SK-N-MC (cell line): ENCODE measurements around the gene ZFP36.

Experiments used
- EZH2 ChIP-seq: fragments of 200-600 bp; sonication (generic); IDR thresholded peaks from one replicate; pipeline ENCODE4 v1.6.1; 2017; ENCODE audit warnings: antibody characterized with exemption
- FOXP2 ChIP-seq: optimal IDR thresholded peaks from 2 replicates; pipeline ENCODE3; 2011; ENCODE audit warnings: mild to moderate bottlenecking, moderate library complexity; ENCODE audit not compliant: insufficient read depth; ENCODE audit errors: extremely low read length, control extremely low read depth
- POLR2AphosphoS5 ChIP-seq: IDR thresholded peaks from 2 replicates; pipeline ENCODE4 v1.6.1; 2012; ENCODE audit warnings: mild to moderate bottlenecking, low read depth, low read length, borderline replicate concordance

DNA sequence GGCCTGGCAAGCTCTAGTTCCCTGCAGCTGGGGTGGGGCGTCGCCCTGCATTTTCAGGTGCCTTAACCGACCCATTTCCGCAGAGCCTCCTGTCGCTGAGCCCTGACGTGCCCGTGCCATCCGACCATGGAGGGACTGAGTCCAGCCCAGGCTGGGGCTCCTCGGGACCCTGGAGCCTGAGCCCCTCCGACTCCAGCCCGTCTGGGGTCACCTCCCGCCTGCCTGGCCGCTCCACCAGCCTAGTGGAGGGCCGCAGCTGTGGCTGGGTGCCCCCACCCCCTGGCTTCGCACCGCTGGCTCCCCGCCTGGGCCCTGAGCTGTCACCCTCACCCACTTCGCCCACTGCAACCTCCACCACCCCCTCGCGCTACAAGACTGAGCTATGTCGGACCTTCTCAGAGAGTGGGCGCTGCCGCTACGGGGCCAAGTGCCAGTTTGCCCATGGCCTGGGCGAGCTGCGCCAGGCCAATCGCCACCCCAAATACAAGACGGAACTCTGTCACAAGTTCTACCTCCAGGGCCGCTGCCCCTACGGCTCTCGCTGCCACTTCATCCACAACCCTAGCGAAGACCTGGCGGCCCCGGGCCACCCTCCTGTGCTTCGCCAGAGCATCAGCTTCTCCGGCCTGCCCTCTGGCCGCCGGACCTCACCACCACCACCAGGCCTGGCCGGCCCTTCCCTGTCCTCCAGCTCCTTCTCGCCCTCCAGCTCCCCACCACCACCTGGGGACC is 1.2 kb downstream of the ZFP36 start:
- no peak for TF ChIP-seq POLR2AphosphoS5
- no peak for TF ChIP-seq EZH2
- no peak for TF ChIP-seq FOXP2
